ENCODE measurements around the gene SMIM35. TPM values are rescaled to one million over a fixed set of nuclear protein-coding genes. Genes with fewer than 3 reads are reported as not detected.

The SMIM35 gene
- total and polyA plus RNA-seq, 7 donors = 0.09 TPM; not detected in 6

DNA sequence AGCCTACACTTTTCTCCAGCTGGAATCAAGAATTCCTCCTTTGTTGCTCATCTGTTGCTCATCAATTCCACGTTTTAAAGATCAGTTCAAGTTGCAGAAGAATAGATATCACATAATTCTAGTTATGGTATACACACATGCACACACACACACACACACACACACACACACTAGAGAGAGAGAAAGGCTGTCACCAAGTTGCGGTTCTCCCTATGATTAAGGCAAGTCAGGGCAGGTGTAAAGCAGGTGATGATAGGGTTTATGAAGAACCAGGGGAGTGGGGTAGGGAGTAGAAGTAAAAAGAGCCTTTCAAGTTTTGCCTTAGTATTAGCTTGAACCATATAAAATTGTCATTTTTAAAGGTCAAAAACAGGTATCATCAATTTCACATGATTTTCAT lies 41.6 kb downstream of the SMIM35 start:
- no peaks in the 10 kb centered on the region for H3K9me3 ChIP-seq
- WGBS, 3 donors = 71 to 73% (median 72%) methylated on average over 2 of the region's 2 CpGs
- H3K4me1 ChIP-seq = no peaks in the 10 kb centered on the region
- H3K4me3 ChIP-seq = no peak overlapping the region
- no peak for TF ChIP-seq CTCF (IDR thresholded peaks at IDR 0.05)
- intact Hi-C loops (cut with DNase I) = no loop called here
- H3K27me3 ChIP-seq (ENCODE audit: insufficient read depth in 3 of 3, low read length in 2 of 3) = peaks cover 0 to 3% (median 0%) of the 10 kb centered on the region in 3 donors
- ATAC-seq (no peak), DNase-seq (no peak)
- no peak overlapping the region for H3K27ac ChIP-seq
- no peaks in the 10 kb centered on the region for H3K36me3 ChIP-seq (ENCODE audit: insufficient read depth in 1 of 2, low read depth in 1 of 2)

DNA sequence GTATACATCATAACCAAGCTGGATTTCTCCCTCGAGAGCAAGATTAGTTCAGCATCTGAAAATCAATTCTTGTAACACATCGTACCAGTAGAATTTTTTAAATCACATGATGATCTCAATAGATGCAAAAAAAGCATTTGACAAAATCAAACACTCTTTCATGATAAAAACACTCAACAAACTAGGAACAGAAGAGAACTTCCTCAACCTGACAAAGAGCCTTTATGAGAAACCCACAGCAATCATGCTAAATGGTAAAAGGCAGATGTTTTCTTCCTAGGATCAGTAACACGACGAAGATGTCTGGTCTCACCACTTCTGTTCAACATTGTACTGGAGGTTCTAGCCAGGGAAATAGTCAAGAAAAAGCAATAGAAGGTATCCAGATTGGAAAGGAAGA lies 44.0 kb downstream of the SMIM35 start:
- H3K27ac ChIP-seq = no peak overlapping the region
- no peak for TF ChIP-seq CTCF (IDR thresholded peaks at IDR 0.05)
- 46 to 58% (median 52%) methylated on average over 4 of the region's 4 CpGs for WGBS, 3 donors
- ATAC-seq (no peak), DNase-seq (no peak)
- no peaks in the 10 kb centered on the region for H3K4me1 ChIP-seq
- H3K36me3 ChIP-seq (ENCODE audit: insufficient read depth in 1 of 2, low read depth in 1 of 2) = no peaks in the 10 kb centered on the region
- H3K4me3 ChIP-seq = no peak overlapping the region
- H3K9me3 ChIP-seq = no peaks in the 10 kb centered on the region
- H3K27me3 ChIP-seq (ENCODE audit: insufficient read depth in 3 of 3, low read length in 2 of 3) = peaks cover 0 to 3% (median 0%) of the 10 kb centered on the region in 3 donors
- intact Hi-C loops (cut with DNase I) = no loop called here

DNA sequence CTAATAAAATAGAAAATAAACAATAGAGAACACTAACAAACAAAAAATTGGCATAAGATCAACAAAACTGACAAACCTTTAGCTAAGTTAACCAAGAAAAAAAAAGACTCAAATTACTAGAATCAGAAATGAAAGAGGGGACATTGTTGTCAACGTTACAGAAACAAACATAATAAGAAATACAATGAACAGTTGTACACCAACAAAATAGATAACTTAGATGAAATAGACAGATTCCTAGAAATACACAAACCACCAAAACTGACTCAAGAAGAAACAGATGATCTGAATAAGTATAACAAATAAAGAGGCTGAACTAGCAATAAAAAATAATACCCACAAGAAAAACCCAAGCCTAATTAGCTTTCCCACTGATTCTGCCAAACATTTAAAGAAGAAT lies 44.6 kb downstream of the SMIM35 start:
- Histone ChIP-seq H3K9me3 (no peaks in the 10 kb centered on the region), H3K4me3 (no peak overlapping the region), H3K4me1 (no peaks in the 10 kb centered on the region), H3K27me3 (ENCODE audit: insufficient read depth in 3 of 3, low read length in 2 of 3) (peaks cover 0 to 3% (median 0%) of the 10 kb centered on the region in 3 donors), H3K27ac (no peak overlapping the region), H3K36me3 (ENCODE audit: insufficient read depth in 1 of 2, low read depth in 1 of 2) (no peaks in the 10 kb centered on the region)
- WGBS, 3 donors = 56 to 59% (median 59%) methylated on average over 1 of the region's 1 CpG
- ATAC-seq = no peak
- intact Hi-C loops (cut with DNase I) = no loop called here
- no peak for DNase-seq
- TF ChIP-seq CTCF (IDR thresholded peaks at IDR 0.05) = no peak

GRCh38 chr11:118033443-118033842 lies 53.3 kb downstream of the SMIM35 start:
- ATAC-seq = no peak
- Histone ChIP-seq H3K36me3 (ENCODE audit: insufficient read depth in 1 of 2, low read depth in 1 of 2) (no peaks in the 10 kb centered on the region), H3K27ac (no peak overlapping the region), H3K4me1 (no peaks in the 10 kb centered on the region), H3K4me3 (no peak overlapping the region), H3K27me3 (ENCODE audit: insufficient read depth in 3 of 3, low read length in 2 of 3) (peaks cover 0 to 2% (median 0%) of the 10 kb centered on the region in 3 donors), H3K9me3 (no peaks in the 10 kb centered on the region)
- intact Hi-C loops (cut with DNase I) = no loop called here
- 77 to 84% (median 81%) methylated on average over 4 of the region's 4 CpGs for WGBS, 3 donors
- DNase-seq = no peak
- TF ChIP-seq CTCF (IDR thresholded peaks at IDR 0.05) = no peak

GRCh38 chr11:118028626-118029025 lies 58.1 kb downstream of the SMIM35 start:
- no peak for TF ChIP-seq CTCF (IDR thresholded peaks at IDR 0.05)
- DNase-seq = no peak
- intact Hi-C loops (cut with DNase I) = no loop called here
- no peak for ATAC-seq
- H3K4me1 ChIP-seq = no peaks in the 10 kb centered on the region
- H3K27me3 ChIP-seq (ENCODE audit: insufficient read depth in 3 of 3, low read length in 2 of 3) = peaks cover 0 to 4% (median 0%) of the 10 kb centered on the region in 3 donors
- no peak overlapping the region for H3K4me3 ChIP-seq
- H3K36me3 ChIP-seq (ENCODE audit: insufficient read depth in 1 of 2, low read depth in 1 of 2) = no peaks in the 10 kb centered on the region
- WGBS, 3 donors = 65 to 75% (median 67%) methylated on average over 3 of the region's 3 CpGs
- H3K27ac ChIP-seq = no peak overlapping the region
- H3K9me3 ChIP-seq = no peaks in the 10 kb centered on the region

All from psoas muscle (tissue), 8 donors.